GM13977 (cell line): Measurements from ENCODE around the gene OPN4.
A peak's percentile ranks its signal among the peaks of the same experiment; 100 is the strongest.
"Not testable (repeated sequence)": the region's sequence is repeated elsewhere in the genome, so short reads cannot be mapped to it uniquely, and the experiment has no call there.

Source experiments
- DNase-seq: peaks from one replicate; pipeline ENCODE4 v3.0.0; 2012; ENCODE audit warnings: low spot score
- in situ Hi-C: fragments of 300-500 bp; cut with MboI; formaldehyde crosslinking; loops from one replicate; pipeline ENCODE4 v1.12.0; 2022; ENCODE audit warnings: low sequenced_read_pairs, low pct_unique_long_range_greater_than_20kb, mixed read lengths, inconsistent platforms; ENCODE audit not compliant: unreplicated experiment
- TF ChIP-seq, protein P1 (sequence below): IDR thresholded peaks from 2 replicates; pipeline ENCODE4 v1.5.1; 2012; ENCODE audit warnings: mild to moderate bottlenecking, control low read depth; ENCODE audit not compliant: insufficient read depth; ENCODE audit errors: extremely low read depth, missing control alignments

OPN4 gene

GRCh38 chr10:86636311-86636710 lies 18.0 kb upstream of the OPN4 start:
- in situ Hi-C loops, result no loop called here
- TF ChIP-seq, protein P1, sequence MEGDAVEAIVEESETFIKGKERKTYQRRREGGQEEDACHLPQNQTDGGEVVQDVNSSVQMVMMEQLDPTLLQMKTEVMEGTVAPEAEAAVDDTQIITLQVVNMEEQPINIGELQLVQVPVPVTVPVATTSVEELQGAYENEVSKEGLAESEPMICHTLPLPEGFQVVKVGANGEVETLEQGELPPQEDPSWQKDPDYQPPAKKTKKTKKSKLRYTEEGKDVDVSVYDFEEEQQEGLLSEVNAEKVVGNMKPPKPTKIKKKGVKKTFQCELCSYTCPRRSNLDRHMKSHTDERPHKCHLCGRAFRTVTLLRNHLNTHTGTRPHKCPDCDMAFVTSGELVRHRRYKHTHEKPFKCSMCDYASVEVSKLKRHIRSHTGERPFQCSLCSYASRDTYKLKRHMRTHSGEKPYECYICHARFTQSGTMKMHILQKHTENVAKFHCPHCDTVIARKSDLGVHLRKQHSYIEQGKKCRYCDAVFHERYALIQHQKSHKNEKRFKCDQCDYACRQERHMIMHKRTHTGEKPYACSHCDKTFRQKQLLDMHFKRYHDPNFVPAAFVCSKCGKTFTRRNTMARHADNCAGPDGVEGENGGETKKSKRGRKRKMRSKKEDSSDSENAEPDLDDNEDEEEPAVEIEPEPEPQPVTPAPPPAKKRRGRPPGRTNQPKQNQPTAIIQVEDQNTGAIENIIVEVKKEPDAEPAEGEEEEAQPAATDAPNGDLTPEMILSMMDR, result no peak

GRCh38 chr10:86642021-86642420 lies 12.3 kb upstream of the OPN4 start:
- in situ Hi-C loops, result no loop called here
- TF ChIP-seq, protein P1, result no peak
- DNase-seq, result no peak

More at GRCh38 chr10:86636311-86636710, 18.0 kb upstream of the OPN4 start:
- DNase-seq, result no peak

GRCh38 chr10:86642499-86642898 lies 11.8 kb upstream of the OPN4 start:
- DNase-seq, result no peak
- TF ChIP-seq, protein P1, result no peak
- in situ Hi-C loops, result no loop called here

DNA sequence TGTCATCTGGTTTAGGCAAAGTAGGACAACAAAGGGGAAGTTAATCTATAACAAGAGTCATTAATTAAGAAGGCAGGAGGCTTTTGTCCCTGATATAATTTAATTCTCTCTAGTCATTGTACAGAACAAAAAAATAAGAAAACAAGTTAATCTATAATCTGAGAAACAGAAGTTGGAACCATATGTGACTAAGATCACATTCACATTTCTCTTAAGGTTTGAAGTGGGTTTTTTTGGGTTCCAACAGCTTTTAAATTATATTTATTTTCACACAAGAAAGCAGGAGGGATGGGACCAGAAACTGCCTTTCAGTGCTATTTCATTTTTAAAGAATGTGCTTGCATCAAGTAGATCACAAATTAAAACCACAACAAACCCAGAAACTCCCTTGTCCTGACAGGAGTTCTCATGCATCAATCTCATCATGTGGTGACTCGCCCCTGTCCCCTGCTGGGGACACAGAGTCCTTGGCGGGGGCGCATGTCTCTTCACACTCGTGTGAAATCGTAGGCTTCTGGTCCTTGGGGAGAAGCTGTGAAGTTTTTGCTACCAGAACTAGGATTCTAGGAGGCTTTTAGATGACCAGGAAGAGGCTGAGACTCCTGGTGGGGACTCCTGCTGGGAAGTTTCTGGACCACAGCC lies 10.1 kb upstream of the OPN4 start:
- TF ChIP-seq, protein P1, result peak; percentile 33
- peak; percentile 18 for DNase-seq
- in situ Hi-C loops, result no loop called here

GRCh38 chr10:86644794-86645445 lies 9.4 kb upstream of the OPN4 start:
- in situ Hi-C loops, result no loop called here
- DNase-seq, result no peak
- TF ChIP-seq, protein P1, result no peak

DNA sequence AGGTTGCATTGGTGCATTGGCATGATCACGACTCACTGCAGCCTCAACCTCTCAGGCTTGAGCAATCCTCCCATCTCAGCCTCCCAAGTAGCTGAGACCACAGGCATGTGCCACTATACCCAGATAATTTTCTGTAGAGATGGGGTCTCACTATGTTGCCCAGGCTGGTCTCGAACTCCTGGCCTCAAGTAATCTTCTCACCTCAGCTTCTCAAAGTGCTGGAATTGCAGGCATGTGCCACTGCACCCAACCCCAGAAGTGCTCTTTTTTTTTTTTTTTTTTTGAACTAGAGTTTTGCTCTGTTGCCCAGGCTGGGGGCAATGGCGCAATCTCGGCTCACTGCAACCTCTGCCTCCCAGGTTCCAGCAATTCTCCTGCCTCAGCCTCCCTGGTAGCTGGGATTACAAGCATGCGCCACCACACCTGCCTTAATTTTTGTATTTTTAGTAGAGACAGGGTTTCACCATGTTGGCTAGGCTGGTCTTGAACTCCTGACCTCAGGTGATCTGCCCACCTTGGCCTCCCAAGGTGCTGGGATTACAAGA lies 8.7 kb upstream of the OPN4 start:
- in situ Hi-C loops, DNase-seq: not testable (repeated sequence)

DNA sequence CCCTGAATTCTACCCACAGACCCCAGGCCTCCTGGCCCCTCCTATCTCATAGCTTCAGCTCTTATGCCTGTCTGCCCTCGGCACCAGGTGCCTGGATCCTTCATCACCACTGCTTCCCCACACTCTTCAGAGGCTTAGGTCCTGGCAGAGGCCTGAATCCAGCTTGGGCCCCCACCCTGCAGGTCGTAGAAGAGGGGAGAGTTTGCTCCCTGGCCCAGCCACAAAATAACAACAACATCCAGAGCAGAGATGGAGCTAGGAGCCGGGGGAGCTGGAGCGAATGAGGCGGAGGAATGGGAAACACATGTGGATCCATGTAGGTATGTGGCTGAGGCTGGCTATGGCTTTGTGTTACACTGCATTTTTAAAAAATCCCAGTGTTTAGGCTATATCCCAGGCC lies 7.8 kb upstream of the OPN4 start:
- TF ChIP-seq, protein P1, result no peak
- DNase-seq, result no peak
- in situ Hi-C loops, result no loop called here
